Stimulated activated CD4-positive, alpha-beta T cell treated with anti-CD3 and anti-CD28 coated beads, Interleukin-1b, Interleukin-23, amount 100 ng/mL, for 1 hour (primary cell): ENCODE results near the gene RNASE1.

Experiments used
- DNase-seq, 2 donors: peaks; one replicate each; pipeline ENCODE4 v3.0.0-alpha.2; 2020; ENCODE audit warnings: low read depth in 2 of 2

RNASE1 gene

GRCh38 chr14:20807304-20808161 lies 4.9 kb upstream of the RNASE1 start:
- DNase-seq: no peak

GRCh38 chr14:20805485-20805884 lies 2.8 kb upstream of the RNASE1 start:
- no peak for DNase-seq

- DNase-seq: no peak
Observed at GRCh38 chr14:20803223-20803622, 579 bp upstream of the RNASE1 start.

GRCh38 chr14:20801726-20802125 lies 918 bp downstream of the RNASE1 start:
- DNase-seq: no peak

GRCh38 chr14:20799892-20800544 lies 2.6 kb downstream of the RNASE1 start:
- DNase-seq: no peak

- DNase-seq: no peak
Observed at GRCh38 chr14:20799456-20799891, 3.2 kb downstream of the RNASE1 start.

GRCh38 chr14:20798932-20799331 lies 3.7 kb downstream of the RNASE1 start:
- DNase-seq: no peak

- DNase-seq: no peak
Observed at GRCh38 chr14:20798318-20798717, 4.3 kb downstream of the RNASE1 start.

- no peak for DNase-seq
Observed at GRCh38 chr14:20797164-20797563, 5.5 kb downstream of the RNASE1 start.

- DNase-seq: no peak
Observed at GRCh38 chr14:20794644-20795369, 7.8 kb downstream of the RNASE1 start.

GRCh38 chr14:20792556-20792955 lies 10.1 kb downstream of the RNASE1 start:
- DNase-seq: no peak

GRCh38 chr14:20791597-20791996 lies 11.0 kb downstream of the RNASE1 start:
- no peak for DNase-seq

GRCh38 chr14:20791187-20791586 lies 11.5 kb downstream of the RNASE1 start:
- DNase-seq: no peak

GRCh38 chr14:20790464-20791116 lies 12.1 kb downstream of the RNASE1 start:
- DNase-seq: no peak

GRCh38 chr14:20789230-20789813 lies 13.3 kb downstream of the RNASE1 start:
- no peak for DNase-seq

- DNase-seq: no peak
Observed at GRCh38 chr14:20787025-20787424, 15.6 kb downstream of the RNASE1 start.

GRCh38 chr14:20782280-20782890 lies 20.3 kb downstream of the RNASE1 start:
- DNase-seq: no peak

GRCh38 chr14:20781803-20782202 lies 20.8 kb downstream of the RNASE1 start:
- no peak for DNase-seq

GRCh38 chr14:20775901-20776300 lies 26.7 kb downstream of the RNASE1 start:
- DNase-seq: no peak

- no peak for DNase-seq
Observed at GRCh38 chr14:20775043-20775442, 27.6 kb downstream of the RNASE1 start.

GRCh38 chr14:20774258-20774824 lies 28.3 kb downstream of the RNASE1 start:
- DNase-seq: no peak
